HG03025 (cell line): Measurements from ENCODE around the gene FBN3.
"Not testable (repeated sequence)": the region's sequence is repeated elsewhere in the genome, so short reads cannot be mapped to it uniquely, and the experiment has no call there.

ENCODE experiments used
- ATAC-seq: cut with Tn5 transposase; IDR thresholded peaks from one replicate; pipeline ENCODE4 v1.9.1; 2021; ENCODE audit warnings: mild to moderate bottlenecking, moderate library complexity; ENCODE audit not compliant: unreplicated experiment, low FRiP score

The FBN3 gene

GRCh38 chr19:8033287-8034177 lies 115.9 kb downstream of the FBN3 start:
- ATAC-seq = not testable (repeated sequence)

GRCh38 chr19:8030960-8031359 lies 118.4 kb downstream of the FBN3 start:
- ATAC-seq = no peak

- no peak for ATAC-seq
These were observed 120.4 kb downstream of the FBN3 start for GRCh38 chr19:8028951-8029491.

- ATAC-seq = no peak
These were observed 124.1 kb downstream of the FBN3 start for GRCh38 chr19:8025316-8025715.

- not testable (repeated sequence) for ATAC-seq
These were observed 125.1 kb downstream of the FBN3 start for GRCh38 chr19:8024256-8024655.

GRCh38 chr19:8023371-8023770 lies 126.0 kb downstream of the FBN3 start:
- no peak for ATAC-seq

- ATAC-seq = no peak
These were observed 127.1 kb downstream of the FBN3 start for GRCh38 chr19:8022275-8022674.

GRCh38 chr19:8021374-8021773 lies 128.0 kb downstream of the FBN3 start:
- no peak for ATAC-seq

- ATAC-seq = no peak
These were observed 128.7 kb downstream of the FBN3 start for GRCh38 chr19:8020681-8021080.

- no peak for ATAC-seq
These were observed 131.6 kb downstream of the FBN3 start for GRCh38 chr19:8017808-8018207.
